GM19452 (cell line): Measurements from ENCODE around the gene FLYWCH2.
"Not testable (repeated sequence)": the region's sequence is repeated elsewhere in the genome, so short reads cannot be mapped to it uniquely, and the experiment has no call there.

Source experiments
- ATAC-seq: cut with Tn5 transposase; IDR thresholded peaks from one replicate; pipeline ENCODE4 v1.9.1; 2021; ENCODE audit not compliant: unreplicated experiment

FLYWCH2 gene

GRCh38 chr16:2881783-2882649 lies 999 bp upstream of the FLYWCH2 start:
- ATAC-seq: peak; percentile 21

DNA sequence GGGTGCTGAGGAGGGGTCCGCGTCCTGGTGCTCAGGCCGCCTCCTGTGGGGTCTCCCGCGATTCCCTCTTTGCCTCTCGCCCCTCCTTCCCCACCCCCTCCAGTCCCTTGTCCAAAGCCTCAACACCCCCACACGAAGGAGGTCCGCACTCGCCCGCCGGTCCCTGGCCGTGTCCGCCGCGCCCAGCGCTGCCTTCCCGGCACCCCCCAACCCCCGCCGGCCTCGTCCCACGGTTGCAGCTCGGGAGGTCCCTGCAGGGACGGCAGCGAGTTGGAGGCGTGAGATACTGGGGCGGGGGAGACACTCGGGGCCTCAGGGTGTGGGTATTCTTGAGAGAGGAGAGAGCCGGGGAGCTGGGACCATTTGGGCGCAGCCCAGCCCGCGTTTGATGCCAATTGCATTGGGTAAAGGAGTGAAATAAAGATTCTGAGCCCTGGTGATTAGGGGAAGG lies 468 bp downstream of the FLYWCH2 start:
- ATAC-seq: no peak

DNA sequence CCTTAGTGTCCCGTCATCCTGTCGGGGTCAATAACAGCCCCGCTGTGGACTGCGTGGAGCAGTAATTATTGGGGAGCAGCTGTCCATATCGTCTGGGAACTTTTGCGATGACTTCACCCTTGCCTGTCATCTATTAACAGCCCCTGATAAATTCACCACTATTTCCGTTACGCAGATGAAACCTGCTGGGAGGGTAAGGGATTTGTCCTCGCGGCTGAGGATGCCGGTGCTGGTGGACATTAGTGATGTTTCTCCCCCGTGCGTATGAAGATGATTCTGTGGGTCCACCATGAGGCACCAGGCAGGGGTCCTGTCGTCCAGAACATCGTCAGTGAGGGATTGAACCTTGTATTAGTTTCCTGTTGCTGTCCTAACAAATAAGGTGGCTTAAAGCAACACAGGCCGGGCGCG lies 1.0 kb downstream of the FLYWCH2 start:
- no peak for ATAC-seq

GRCh38 chr16:2894231-2894630 lies 11.2 kb downstream of the FLYWCH2 start:
- no peak for ATAC-seq

- no peak for ATAC-seq
Observed at GRCh38 chr16:2895813-2896212, 12.8 kb downstream of the FLYWCH2 start.

GRCh38 chr16:2896480-2897010 lies 13.5 kb downstream of the FLYWCH2 start:
- ATAC-seq: no peak

GRCh38 chr16:2897110-2897509 lies 14.1 kb downstream of the FLYWCH2 start:
- ATAC-seq: no peak

DNA sequence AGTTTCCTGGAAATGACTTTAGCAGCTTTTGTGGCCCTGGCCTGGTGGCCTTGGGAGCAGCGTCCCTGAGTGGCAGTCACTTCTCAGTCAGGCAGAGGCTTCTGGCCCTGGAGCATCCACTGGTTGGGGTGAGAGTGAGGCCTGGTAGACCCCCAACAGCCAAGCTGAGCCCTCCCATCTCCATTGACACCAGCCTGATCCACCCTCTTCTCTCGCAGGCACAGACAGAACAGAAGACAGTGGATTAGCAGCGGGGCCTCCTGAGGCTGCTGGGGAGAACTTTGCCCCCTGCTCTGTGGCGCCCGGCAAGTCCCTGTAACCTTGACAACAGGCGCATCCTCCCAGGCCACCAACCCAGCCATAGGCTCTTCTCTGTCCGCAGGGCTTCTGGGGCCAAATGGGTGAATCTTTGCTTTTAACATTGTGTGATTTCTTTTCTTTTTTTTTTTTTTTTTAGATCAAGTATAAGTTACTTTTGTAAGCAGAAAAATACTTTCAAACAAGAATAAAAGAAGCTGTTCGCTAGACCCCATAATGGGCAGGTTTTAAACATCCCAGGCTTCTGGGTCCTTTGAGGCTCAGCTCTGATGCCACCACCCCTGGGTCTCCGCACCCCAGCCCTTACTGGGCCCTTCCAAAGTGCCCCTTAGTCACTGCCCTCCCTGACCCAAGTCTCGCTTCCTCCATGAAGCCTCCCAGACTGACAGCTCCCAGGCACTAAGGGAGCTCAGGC lies 16.0 kb downstream of the FLYWCH2 start:
- no peak for ATAC-seq

DNA sequence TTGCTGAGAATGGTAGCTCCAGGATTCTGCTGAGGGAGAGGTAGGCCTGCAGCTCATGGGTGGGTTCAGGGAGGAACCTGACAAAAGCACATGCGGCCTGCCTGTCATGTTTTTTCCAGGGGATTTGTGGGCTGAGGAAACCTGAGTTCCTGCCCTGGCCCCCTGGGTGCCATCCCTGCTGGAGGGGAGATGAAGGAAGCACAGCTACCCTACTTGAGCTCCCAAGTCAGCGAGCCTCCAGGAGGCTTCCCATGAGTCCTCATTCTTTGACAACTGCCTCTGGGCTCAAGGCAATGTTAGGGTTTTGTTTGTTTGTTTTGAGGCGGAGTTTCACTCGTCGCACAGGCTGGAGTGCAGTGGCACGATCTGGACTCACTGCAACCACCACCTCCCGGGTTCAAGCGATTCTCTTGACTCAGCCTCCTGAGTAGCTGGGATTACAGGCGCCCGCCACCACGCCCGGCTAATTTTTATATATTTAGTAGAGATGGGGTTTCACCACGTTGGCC lies 16.6 kb downstream of the FLYWCH2 start:
- no peak for ATAC-seq

DNA sequence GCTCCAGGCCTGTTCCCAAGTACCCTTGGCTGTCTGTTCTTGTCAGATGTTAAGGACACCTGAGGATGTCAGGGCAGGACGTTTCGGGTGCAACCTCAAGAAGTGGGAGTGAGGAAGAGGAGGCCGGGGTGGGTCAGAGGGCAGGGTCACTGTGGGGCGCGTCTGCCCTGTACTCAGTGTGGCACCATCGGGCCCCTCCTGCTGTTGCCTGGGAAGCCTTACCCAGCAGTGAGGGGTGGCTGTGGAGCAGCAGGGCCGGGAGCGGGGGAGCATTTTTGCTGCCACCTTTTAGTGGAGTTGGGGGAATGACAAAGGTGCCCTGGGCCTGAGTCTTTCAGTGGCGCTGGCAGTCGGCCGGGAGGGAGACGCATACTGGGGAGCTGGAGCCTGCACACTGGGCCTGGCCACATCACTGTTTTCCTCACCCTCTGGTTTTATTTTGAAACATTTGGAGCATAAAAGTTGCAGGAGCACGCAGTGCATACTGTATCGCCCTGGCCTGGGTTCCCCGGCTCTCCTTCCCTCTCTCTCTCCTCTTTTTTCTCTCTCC lies 17.6 kb downstream of the FLYWCH2 start:
- no peak for ATAC-seq

GRCh38 chr16:2902337-2903130 lies 19.5 kb downstream of the FLYWCH2 start:
- ATAC-seq: no peak

DNA sequence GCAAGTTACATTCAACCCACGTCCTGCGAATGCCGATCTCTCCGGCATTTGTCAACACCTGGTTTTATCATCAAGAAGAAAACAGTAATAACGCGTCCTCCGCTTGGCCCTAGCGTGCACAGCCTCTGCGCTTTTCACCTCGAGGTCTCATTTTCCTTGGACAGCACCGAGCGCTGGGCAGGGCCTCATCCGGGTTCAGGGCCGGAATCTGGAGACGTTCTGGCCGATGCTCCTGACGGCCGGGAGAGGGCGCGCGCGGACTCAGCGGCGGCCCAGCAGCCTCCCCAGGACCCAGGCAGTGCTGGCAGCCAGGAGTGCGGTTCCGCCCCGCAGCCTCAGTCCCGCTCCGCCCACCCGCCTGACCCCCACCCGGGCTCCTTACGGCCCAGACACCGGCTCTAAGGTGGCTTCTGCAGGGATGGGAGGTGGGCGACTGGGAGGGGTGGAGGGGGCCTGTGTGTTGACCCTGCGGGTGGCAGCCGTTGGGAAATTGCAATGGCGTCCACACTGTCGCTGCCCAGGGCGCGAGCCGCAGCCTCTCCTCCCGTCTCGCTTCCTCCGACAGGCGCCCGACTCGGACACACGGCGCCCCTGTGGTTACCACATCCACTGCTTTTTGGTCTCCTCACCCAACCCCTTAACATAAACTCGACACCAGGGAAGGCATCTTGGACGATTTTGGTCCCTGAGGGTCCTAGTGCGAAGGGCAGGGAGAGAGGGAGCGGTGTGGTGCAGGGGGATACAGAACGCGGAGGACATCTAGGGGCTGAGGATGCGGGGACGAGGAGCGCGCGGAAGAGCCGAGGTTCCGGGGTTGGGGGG lies 21.3 kb downstream of the FLYWCH2 start:
- ATAC-seq: peak; percentile 43

DNA sequence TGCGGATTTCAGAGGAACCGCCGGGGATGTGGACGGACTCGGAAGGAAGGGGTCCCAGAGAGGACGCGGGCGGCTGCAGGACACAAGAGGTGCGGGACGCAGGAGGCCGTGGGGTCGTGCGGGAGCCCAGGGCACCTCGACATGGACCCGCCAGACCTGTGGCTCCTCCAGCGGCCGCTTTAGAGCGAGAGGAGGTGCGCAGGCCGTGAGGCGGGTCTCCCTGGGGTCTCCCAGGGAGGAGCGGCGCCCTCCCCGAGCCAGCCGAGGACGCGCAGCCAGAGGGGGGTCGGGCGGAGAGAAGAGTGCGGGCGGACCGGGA lies 21.9 kb downstream of the FLYWCH2 start:
- ATAC-seq: peak; percentile 7

- peak; percentile 63 for ATAC-seq
Observed at GRCh38 chr16:2905241-2905987, 22.4 kb downstream of the FLYWCH2 start.

DNA sequence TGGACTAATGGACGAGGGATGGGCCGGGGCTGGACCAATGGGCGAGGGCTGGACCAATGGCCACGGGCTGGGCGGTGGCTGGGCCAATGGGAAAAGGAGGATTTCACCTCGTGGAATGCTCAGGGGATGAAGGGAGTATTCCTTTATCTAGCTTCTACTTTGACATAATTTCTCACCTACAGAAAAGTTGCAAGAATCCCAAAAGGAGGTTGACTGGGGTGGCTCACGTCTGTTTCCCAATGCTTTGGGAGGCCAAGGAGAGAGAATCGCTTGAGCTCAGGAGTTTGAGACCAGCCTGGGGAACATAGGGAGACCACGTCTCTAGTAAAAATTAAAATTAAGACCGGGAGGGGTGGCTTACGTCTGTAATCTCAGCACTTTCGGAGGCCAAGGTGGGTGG lies 23.0 kb downstream of the FLYWCH2 start:
- no peak for ATAC-seq

DNA sequence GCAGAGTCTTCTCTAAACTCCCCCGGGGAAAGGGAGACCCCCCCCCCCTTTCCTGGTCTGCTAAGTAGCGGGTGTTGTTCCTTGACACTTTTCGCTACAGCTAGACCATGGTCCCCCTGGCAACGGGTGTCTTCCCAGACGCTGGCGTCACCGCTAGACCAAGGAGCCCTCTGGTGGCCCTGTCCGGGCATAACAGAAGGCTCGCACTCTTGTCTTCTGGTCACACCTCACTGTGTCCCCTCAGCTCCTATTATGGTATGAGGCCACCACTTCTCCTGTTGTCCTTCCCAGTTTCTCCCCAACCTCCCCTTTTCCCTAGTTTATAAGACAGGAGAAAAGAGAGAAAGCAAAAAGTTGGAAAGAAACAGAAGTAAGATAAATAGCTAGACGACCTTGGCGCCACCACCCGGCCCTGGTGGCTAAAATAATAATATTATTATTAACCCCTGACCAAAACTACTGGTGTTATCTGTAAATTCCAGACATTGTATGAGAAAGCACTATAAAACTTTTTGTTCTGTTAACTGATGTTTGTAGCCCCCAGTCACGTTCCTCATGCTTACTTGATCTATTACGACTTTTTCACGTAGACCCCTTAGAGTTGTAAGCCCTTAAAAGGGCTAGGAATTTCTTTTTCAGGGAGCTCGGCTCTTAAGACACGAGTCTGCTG lies 24.2 kb downstream of the FLYWCH2 start:
- ATAC-seq: not testable (repeated sequence)

DNA sequence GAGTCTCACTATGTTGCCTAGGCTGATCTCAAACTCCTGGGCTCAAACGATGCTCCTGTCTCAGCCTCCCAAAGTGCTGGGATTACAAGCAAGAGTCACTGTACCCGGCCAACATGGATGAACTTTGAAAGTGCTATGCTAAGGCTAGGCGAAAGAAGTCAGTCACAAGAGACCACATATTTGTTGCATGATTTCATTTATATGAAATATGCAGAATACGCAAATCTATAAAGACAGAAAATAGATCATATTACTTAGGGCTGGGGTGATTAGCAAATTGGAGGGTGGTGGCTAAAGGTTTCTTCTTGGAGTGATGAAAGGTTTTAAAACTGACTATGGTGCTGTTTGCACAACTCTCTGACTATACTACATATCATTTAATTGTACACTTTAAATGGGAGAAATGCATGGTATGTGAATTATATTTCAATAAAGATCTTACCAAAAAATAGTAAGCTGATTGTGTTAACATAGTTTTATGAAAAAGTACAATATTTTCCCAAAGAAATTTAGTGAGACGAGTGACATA lies 27.5 kb downstream of the FLYWCH2 start:
- no peak for ATAC-seq

DNA sequence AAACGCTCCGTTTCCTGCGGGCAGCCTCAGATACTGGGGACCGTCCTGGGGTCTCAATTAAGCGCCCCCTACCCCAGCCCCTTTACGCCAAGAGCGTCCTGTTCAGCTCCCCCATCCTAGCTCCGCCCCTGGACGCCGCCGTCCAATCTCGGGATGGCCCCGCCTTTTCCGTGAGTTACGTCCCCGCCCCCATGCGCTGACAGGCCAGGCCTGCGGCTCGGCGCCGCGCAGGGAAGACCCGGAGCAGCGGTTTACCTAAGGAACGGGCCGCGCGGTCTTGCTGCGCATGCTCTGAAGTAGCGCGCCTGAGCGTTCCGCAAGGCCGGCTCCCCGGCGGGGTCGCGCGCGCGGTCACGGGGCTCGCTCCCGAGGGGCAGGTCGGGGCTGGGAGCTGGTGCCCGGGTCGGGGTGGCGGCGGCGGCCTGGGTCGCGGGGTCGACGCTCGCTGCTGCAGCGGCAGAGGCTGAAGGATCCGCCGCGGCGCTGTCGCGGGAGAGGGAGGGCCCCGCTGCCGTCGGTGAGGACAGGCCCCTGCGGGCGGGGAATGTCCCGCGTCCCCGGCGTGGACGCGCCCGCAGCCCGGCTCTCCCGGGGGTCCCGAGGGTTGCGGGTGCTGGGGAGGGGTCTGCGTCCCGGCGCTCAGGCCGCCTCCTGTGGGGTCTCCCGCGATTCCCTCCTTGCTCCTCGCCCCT lies 28.8 kb downstream of the FLYWCH2 start, which contains the start of gene FLYWCH1:
Gene FLYWCH1, plus strand, starts transcription at position 294 of the 692 bp plus-strand sequence. CDS start 17,755 bp downstream, outside the sequence.
- peak; percentile 86 for ATAC-seq
